GM23338 (cell line): ENCODE data around the gene ICAM4. TPM values are rescaled to one million over a fixed set of nuclear protein-coding genes. Genes with fewer than 3 reads are reported as not detected.
A peak's percentile ranks its signal among the peaks of the same experiment; 100 is the strongest.

Experiments used
- ATAC-seq: fragments of 200-7000 bp; cut with Tn5 transposase; 3 replicates; pipeline ENCODE4 v1.9.1; 2020
- DNase-seq: peaks from one replicate; pipeline ENCODE4 v3.0.0-alpha.2; 2015; ENCODE audit warnings: low spot score
- H2AFZ ChIP-seq: fragments of 200-600 bp; sonication (generic); 2 replicates; pipeline ENCODE4 v1.8.0; 2016; ENCODE audit warnings: antibody characterized with exemption, mild to moderate bottlenecking, moderate library complexity
- H3F3A ChIP-seq: fragments of 200-600 bp; sonication (generic); replicated peaks from 2 replicates; pipeline ENCODE4 v1.8.0; 2017; ENCODE audit warnings: antibody characterized with exemption, mixed run types, low read depth
- H3K27ac ChIP-seq: fragments of 200-600 bp; sonication (generic); 2 replicates; pipeline ENCODE4 v1.6.1; 2016; ENCODE audit warnings: low read depth
- H3K27me3 ChIP-seq: fragments of 200-600 bp; sonication (generic); 2 replicates; pipeline ENCODE4 v1.8.0; 2016; ENCODE audit warnings: mild to moderate bottlenecking, mixed run types, moderate library complexity; ENCODE audit not compliant: insufficient read depth
- H3K36me3 ChIP-seq: fragments of 200-600 bp; sonication (generic); 2 replicates; pipeline ENCODE4 v1.8.0; 2016; ENCODE audit warnings: mild to moderate bottlenecking; ENCODE audit not compliant: insufficient read depth
- H3K4me1 ChIP-seq: fragments of 200-600 bp; sonication (generic); 2 replicates; pipeline ENCODE4 v1.8.0; 2016; ENCODE audit warnings: mild to moderate bottlenecking, moderate library complexity; ENCODE audit not compliant: insufficient read depth
- H3K4me2 ChIP-seq: fragments of 200-600 bp; sonication (generic); 2 replicates; pipeline ENCODE4 v1.7.1; 2017; ENCODE audit warnings: mixed run types
- H3K4me3 ChIP-seq: fragments of 200-600 bp; sonication (generic); 2 replicates; pipeline ENCODE4 v1.6.1; 2016; ENCODE audit warnings: mixed run types
- H3K79me2 ChIP-seq: fragments of 200-600 bp; sonication (generic); replicated peaks from 2 replicates; pipeline ENCODE4 v1.8.0; 2017; ENCODE audit warnings: mild to moderate bottlenecking; ENCODE audit not compliant: insufficient read depth
- H3K9me2 ChIP-seq: fragments of 200-600 bp; sonication (generic); 2 replicates; pipeline ENCODE4 v1.8.0; 2017; ENCODE audit not compliant: insufficient read depth
- H4K20me1 ChIP-seq: fragments of 200-600 bp; sonication (generic); replicated peaks from 2 replicates; pipeline ENCODE4 v1.8.0; 2017; ENCODE audit warnings: mild to moderate bottlenecking; ENCODE audit not compliant: insufficient read depth
- H3K27ac Mint-ChIP-seq: 2 replicates; pipeline ENCODE4 v1.8.0; 2020; ENCODE audit warnings: inconsistent platforms, mild to moderate bottlenecking, moderate library complexity, mixed read lengths
- H3K27me3 Mint-ChIP-seq: 3 replicates; pipeline ENCODE4 v1.8.0; 2022; ENCODE audit warnings: low read depth, mild to moderate bottlenecking, moderate library complexity, mixed read lengths, inconsistent platforms; ENCODE audit not compliant: insufficient read depth, poor library complexity
- H3K36me3 Mint-ChIP-seq: 3 replicates; pipeline ENCODE4 v1.8.0; 2021; ENCODE audit warnings: low read depth, mild to moderate bottlenecking, inconsistent platforms, moderate library complexity, mixed read lengths
- H3K4me1 Mint-ChIP-seq: 3 replicates; pipeline ENCODE4 v1.8.0; 2020; ENCODE audit warnings: mild to moderate bottlenecking, inconsistent platforms, mixed read lengths
- H3K4me3 Mint-ChIP-seq: 3 replicates; pipeline ENCODE4 v1.8.0; 2021; ENCODE audit warnings: moderate library complexity, mild to moderate bottlenecking, inconsistent platforms, mixed read lengths
- H3K9me3 Mint-ChIP-seq: 3 replicates; pipeline ENCODE4 v1.8.0; 2020; ENCODE audit warnings: moderate library complexity, mild to moderate bottlenecking, inconsistent platforms, mixed read lengths
- EZH2 ChIP-seq: fragments of 200-600 bp; sonication (generic); IDR thresholded peaks from one replicate; pipeline ENCODE4 v1.8.0; 2017; ENCODE audit warnings: antibody characterized with exemption, mild to moderate bottlenecking, low read depth; ENCODE audit not compliant: unreplicated experiment
- NANOG ChIP-seq: IDR thresholded peaks from 2 replicates; pipeline ENCODE4 v1.6.1; 2016; ENCODE audit warnings: antibody characterized with exemption, borderline replicate concordance
- STAT1 ChIP-seq: IDR thresholded peaks from one replicate; pipeline ENCODE4 v1.6.1; 2016; ENCODE audit warnings: antibody characterized with exemption; ENCODE audit not compliant: unreplicated experiment
- ZNF114 ChIP-seq: fragments of 250-450 bp; sonication (Bioruptor Pico); IDR thresholded peaks from 2 replicates; pipeline ENCODE4 v1.5.0; 2020; ENCODE audit warnings: mild to moderate bottlenecking, moderate library complexity
- polyA plus RNA-seq: library from polyadenylated mRNA; unstranded; fragments of >200 nt; fragmentation: Nextera tagmentation; extraction: Ambion mirVana; gene quantifications from 2 replicates; pipeline ENCODE4 v1.2.1, GENCODE V29; 2016
- total RNA-seq: library from RNA; depleted of rRNA; stranded (reverse); fragments of >200 nt; shearing (Covaris generic); gene quantifications from 2 replicates; pipeline ENCODE4 v1.2.3, GENCODE V29; 2014
- TF ChIP-seq, protein P1 (sequence below), 2 experiments: fragments of 200-600 bp in 1 of 2; sonication (generic) in 1 of 2; conservative IDR thresholded peaks; 2 replicates each; pipeline versions ENCODE4 v1.5.1 to v1.6.1; 2016 to 2017; ENCODE audit warnings: antibody characterized with exemption in 2 of 2, low read depth in 2 of 2, mild to moderate bottlenecking in 2 of 2, moderate library complexity in 1 of 2
- TF ChIP-seq, protein P2 (sequence below): IDR thresholded peaks from 2 replicates; pipeline ENCODE4 v1.6.1; 2016; ENCODE audit warnings: antibody characterized with exemption
- TF ChIP-seq, protein P3 (sequence below): IDR thresholded peaks from one replicate; pipeline ENCODE4 v1.6.1; 2018; ENCODE audit warnings: antibody characterized with exemption; ENCODE audit not compliant: unreplicated experiment

ICAM4 gene
- total and polyA plus RNA-seq, 2 experiments from 2014 or later: 0.81 to 1.0 TPM

- peaks cover 25% of the 10 kb centered on the region for H3K4me1 Mint-ChIP-seq
- DNase-seq (peak; percentile 78), ATAC-seq (peak; percentile 12)
- TF ChIP-seq ZNF114 (CRISPR knock-in tag): no peak
- TF ChIP-seq, protein P1, sequence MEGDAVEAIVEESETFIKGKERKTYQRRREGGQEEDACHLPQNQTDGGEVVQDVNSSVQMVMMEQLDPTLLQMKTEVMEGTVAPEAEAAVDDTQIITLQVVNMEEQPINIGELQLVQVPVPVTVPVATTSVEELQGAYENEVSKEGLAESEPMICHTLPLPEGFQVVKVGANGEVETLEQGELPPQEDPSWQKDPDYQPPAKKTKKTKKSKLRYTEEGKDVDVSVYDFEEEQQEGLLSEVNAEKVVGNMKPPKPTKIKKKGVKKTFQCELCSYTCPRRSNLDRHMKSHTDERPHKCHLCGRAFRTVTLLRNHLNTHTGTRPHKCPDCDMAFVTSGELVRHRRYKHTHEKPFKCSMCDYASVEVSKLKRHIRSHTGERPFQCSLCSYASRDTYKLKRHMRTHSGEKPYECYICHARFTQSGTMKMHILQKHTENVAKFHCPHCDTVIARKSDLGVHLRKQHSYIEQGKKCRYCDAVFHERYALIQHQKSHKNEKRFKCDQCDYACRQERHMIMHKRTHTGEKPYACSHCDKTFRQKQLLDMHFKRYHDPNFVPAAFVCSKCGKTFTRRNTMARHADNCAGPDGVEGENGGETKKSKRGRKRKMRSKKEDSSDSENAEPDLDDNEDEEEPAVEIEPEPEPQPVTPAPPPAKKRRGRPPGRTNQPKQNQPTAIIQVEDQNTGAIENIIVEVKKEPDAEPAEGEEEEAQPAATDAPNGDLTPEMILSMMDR (conservative IDR thresholded peaks at IDR 0.05; ENCODE audit: low read depth in 2 of 2): peak; percentile 26 to 34; a peak in 2 of 4 replicates
- Histone ChIP-seq H3K9me2 (no peaks in the 10 kb centered on the region), H2AFZ (peak overlapping the region; percentile 83), H3K27me3 (peaks cover 78% of the 10 kb centered on the region), H3K27ac (no peak overlapping the region), H3F3A (peaks cover 20% of the 10 kb centered on the region; the same call in 1 of the 2 replicates), H3K4me2 (peak overlapping the region; percentile 92), H4K20me1 (no peaks in the 10 kb centered on the region), H3K36me3 (no peaks in the 10 kb centered on the region), H3K4me1 (peaks cover 13% of the 10 kb centered on the region), H3K79me2 (no peaks in the 10 kb centered on the region), H3K4me3 (peak overlapping the region; percentile 63)
- no peaks in the 10 kb centered on the region for H3K36me3 Mint-ChIP-seq
- peak overlapping the region; percentile 72 for H3K4me3 Mint-ChIP-seq
- H3K27me3 Mint-ChIP-seq: peaks cover 74% of the 10 kb centered on the region
- no peak overlapping the region for H3K27ac Mint-ChIP-seq
- no peaks in the 10 kb centered on the region for H3K9me3 Mint-ChIP-seq
Measured at GRCh38 chr19:10295305-10295846, 8.6 kb downstream of the ICAM4 start.

DNA sequence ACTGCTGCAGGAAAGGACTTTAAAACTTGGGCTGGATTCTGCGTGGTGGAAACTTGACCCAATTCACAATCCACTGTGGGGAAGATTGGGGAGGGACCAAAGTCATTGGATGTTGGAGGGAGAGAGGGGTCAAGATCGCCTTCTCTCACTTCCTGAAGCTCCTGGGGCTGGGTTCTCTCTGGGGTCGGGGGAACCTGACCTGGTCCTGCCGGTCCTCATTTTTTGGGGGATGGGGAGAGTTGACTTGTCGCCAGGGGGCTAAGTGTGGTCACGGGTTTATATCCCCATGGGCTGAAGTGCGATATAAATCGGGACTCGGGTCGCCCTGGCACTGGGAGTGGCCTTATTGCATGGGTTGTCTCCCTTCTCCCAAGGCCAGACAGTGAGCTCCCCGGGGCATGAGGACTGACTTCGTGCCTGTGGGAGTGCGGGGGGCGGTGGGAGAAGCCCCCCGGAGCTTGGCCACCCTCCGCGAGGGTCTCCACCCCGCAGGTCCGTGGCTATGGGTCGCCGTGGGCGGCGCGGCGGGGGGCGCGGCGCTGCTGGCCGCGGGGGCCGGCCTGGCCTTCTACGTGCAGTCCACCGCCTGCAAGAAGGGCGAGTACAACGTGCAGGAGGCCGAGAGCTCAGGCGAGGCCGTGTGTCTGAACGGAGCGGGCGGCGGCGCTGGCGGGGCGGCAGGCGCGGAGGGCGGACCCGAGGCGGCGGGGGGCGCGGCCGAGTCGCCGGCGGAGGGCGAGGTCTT is 9.3 kb downstream of the ICAM4 start:
- no peak overlapping the region for H3K27ac ChIP-seq
- TF ChIP-seq NANOG (no peak), EZH2 (peak; percentile 20)
- H4K20me1 ChIP-seq: no peaks in the 10 kb centered on the region
- H3K36me3 ChIP-seq: no peaks in the 10 kb centered on the region
- Mint-ChIP-seq H3K9me3 (no peaks in the 10 kb centered on the region), H3K4me1 (peaks cover 21% of the 10 kb centered on the region), H3K36me3 (no peaks in the 10 kb centered on the region), H3K27ac (no peak overlapping the region), H3K4me3 (peak overlapping the region; percentile 72), H3K27me3 (peaks cover 67% of the 10 kb centered on the region)
- H3F3A ChIP-seq: peaks cover 18% of the 10 kb centered on the region; the same call in 1 of the 2 replicates
- H3K4me3 ChIP-seq: peak overlapping the region; percentile 63
- peak overlapping the region; percentile 83 for H2AFZ ChIP-seq
- DNase-seq (peak; percentile 75), ATAC-seq (peak; percentile 4)
- H3K79me2 ChIP-seq: no peaks in the 10 kb centered on the region
- peaks cover 71% of the 10 kb centered on the region for H3K27me3 ChIP-seq
- H3K4me2 ChIP-seq: peak overlapping the region; percentile 92
- peaks cover 8% of the 10 kb centered on the region for H3K4me1 ChIP-seq
- no peaks in the 10 kb centered on the region for H3K9me2 ChIP-seq

DNA sequence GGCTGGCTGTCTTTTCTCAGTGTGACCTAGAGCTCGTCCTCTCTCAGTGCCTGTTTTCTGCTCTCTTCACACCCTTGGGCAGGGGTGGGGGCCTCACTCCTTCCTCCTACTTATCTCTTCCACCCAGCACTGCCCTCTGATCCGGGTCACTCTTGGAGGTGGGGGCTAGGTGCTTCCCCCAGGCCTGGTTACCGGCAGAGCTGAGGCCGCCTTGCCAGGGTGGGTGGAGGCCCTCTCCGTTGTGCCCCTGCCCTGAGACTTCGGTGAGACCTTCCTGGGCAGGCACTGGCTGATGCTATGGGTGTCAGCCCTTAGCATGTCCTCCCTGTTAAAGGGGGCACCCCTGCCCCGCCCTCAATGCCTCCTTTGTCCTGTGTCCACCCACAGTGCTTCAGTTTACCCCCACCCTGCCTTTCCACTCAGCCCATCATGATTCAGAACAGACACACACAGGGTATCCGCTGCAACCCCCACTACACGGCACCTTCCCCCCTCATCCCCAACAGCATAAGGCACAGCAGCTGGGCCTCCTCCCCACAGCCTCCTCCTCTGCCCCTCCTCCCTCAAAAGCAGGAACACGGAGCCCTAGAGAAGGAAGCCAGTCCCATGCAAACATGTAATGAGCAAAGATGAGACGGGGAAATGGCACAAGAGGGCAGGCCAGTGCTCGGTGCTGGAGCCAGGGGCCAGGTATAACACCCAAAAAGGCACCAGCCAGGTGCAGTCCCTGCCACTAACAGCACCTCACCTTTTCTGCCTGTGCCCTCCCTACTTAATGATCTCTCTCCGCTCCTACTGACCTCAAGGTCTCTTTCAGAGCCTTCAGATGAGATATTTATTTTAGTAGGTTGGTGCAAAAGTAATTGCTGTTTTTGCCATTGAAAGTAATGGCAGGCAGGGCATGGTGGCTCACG is 13.0 kb downstream of the ICAM4 start:
- Mint-ChIP-seq H3K4me1 (peaks cover 7% of the 10 kb centered on the region; the same call in 1 of the 3 replicates), H3K4me3 (no peak overlapping the region), H3K9me3 (no peaks in the 10 kb centered on the region), H3K36me3 (no peaks in the 10 kb centered on the region), H3K27ac (no peak overlapping the region), H3K27me3 (peaks cover 39% of the 10 kb centered on the region)
- Histone ChIP-seq H3K36me3 (no peaks in the 10 kb centered on the region), H3K27ac (no peak overlapping the region), H4K20me1 (no peaks in the 10 kb centered on the region), H2AFZ (no peak overlapping the region), H3K27me3 (peaks cover 33% of the 10 kb centered on the region), H3K79me2 (no peaks in the 10 kb centered on the region), H3K9me2 (no peaks in the 10 kb centered on the region), H3F3A (0 out of 2 replicates have a peak, but pooled peaks cover 8% of the 10 kb centered on the region), H3K4me2 (no peak overlapping the region), H3K4me3 (no peak overlapping the region), H3K4me1 (no peaks in the 10 kb centered on the region)
- ATAC-seq: no peak
- no peak for DNase-seq
- TF ChIP-seq NANOG (no peak), STAT1 (no peak), ZNF114 (CRISPR knock-in tag) (no peak)
- TF ChIP-seq, protein P2, sequence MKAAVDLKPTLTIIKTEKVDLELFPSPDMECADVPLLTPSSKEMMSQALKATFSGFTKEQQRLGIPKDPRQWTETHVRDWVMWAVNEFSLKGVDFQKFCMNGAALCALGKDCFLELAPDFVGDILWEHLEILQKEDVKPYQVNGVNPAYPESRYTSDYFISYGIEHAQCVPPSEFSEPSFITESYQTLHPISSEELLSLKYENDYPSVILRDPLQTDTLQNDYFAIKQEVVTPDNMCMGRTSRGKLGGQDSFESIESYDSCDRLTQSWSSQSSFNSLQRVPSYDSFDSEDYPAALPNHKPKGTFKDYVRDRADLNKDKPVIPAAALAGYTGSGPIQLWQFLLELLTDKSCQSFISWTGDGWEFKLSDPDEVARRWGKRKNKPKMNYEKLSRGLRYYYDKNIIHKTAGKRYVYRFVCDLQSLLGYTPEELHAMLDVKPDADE: no peak
- TF ChIP-seq, protein P3, sequence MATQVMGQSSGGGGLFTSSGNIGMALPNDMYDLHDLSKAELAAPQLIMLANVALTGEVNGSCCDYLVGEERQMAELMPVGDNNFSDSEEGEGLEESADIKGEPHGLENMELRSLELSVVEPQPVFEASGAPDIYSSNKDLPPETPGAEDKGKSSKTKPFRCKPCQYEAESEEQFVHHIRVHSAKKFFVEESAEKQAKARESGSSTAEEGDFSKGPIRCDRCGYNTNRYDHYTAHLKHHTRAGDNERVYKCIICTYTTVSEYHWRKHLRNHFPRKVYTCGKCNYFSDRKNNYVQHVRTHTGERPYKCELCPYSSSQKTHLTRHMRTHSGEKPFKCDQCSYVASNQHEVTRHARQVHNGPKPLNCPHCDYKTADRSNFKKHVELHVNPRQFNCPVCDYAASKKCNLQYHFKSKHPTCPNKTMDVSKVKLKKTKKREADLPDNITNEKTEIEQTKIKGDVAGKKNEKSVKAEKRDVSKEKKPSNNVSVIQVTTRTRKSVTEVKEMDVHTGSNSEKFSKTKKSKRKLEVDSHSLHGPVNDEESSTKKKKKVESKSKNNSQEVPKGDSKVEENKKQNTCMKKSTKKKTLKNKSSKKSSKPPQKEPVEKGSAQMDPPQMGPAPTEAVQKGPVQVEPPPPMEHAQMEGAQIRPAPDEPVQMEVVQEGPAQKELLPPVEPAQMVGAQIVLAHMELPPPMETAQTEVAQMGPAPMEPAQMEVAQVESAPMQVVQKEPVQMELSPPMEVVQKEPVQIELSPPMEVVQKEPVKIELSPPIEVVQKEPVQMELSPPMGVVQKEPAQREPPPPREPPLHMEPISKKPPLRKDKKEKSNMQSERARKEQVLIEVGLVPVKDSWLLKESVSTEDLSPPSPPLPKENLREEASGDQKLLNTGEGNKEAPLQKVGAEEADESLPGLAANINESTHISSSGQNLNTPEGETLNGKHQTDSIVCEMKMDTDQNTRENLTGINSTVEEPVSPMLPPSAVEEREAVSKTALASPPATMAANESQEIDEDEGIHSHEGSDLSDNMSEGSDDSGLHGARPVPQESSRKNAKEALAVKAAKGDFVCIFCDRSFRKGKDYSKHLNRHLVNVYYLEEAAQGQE: no peak
